Heart left ventricle (tissue), 16 donors: ENCODE results near the gene SMPD1. TPM values are rescaled to one million over a fixed set of nuclear protein-coding genes. Genes with fewer than 3 reads are reported as not detected.

Source experiments
- ATAC-seq, 4 donors: fragments of 200-7000 bp; cut with Tn5 transposase; one replicate each; pipeline ENCODE4 v1.9.1; 2020 to 2022; ENCODE audit warnings: moderate library complexity in 4 of 4, mild to moderate bottlenecking in 3 of 4, moderate number of reproducible peaks in 1 of 4
- DNase-seq, 5 donors: peaks; one replicate each; pipeline ENCODE4 v3.0.0-alpha.2; 2020
- H3K27ac ChIP-seq, 12 donors: fragments of 200-600 bp; sonication (generic) in 4 of 12; one replicate each; pipeline versions ENCODE4 v1.5.0 to v1.8.0; 2016 to 2022; ENCODE audit warnings: mild to moderate bottlenecking in 2 of 12
- H3K27me3 ChIP-seq, 9 donors: fragments of 200-600 bp; sonication (generic) in 2 of 9; one replicate each; pipeline versions ENCODE4 v1.5.1 to v1.8.0; 2016 to 2022; ENCODE audit warnings: mild to moderate bottlenecking in 3 of 9
- H3K36me3 ChIP-seq, 9 donors: fragments of 200-600 bp; sonication (generic) in 2 of 9; one replicate each; pipeline versions ENCODE4 v1.5.0 to v1.8.0; 2018 to 2022; ENCODE audit warnings: mild to moderate bottlenecking in 2 of 9
- H3K4me1 ChIP-seq, 12 donors: fragments of 200-600 bp; sonication (generic) in 4 of 12; one replicate each; pipeline versions ENCODE4 v1.5.0 to v1.8.0; 2016 to 2022; ENCODE audit warnings: mild to moderate bottlenecking in 3 of 12
- H3K4me3 ChIP-seq, 12 donors: fragments of 200-600 bp; sonication (generic) in 4 of 12; one replicate each; pipeline versions ENCODE4 v1.5.0 to v1.8.0; 2017 to 2022; ENCODE audit warnings: mild to moderate bottlenecking in 9 of 12, moderate library complexity in 4 of 12
- H3K9me3 ChIP-seq, 12 donors: fragments of 200-600 bp; sonication (generic) in 4 of 12; one replicate each; pipeline versions ENCODE4 v1.5.0 to v1.8.0; 2016 to 2022; ENCODE audit warnings: mild to moderate bottlenecking in 1 of 12
- POLR2A ChIP-seq, 2 donors: fragments of 450-650 bp; IDR thresholded peaks; one replicate each; pipeline ENCODE4 v1.6.1; 2017; ENCODE audit warnings: antibody characterized with exemption in 2 of 2, mild to moderate bottlenecking in 2 of 2, moderate library complexity in 2 of 2
- WGBS, 4 donors: extraction: QIAGEN DNeasy Blood & Tissue Kit in 2 of 4; methylation state at CpG; one replicate each; pipeline versions ENCODE4 v1.1.5 to v1.1.7; 2013 to 2018; 5-methylcytosine and 5-hydroxymethylcytosine counted together
- intact Hi-C, 10 donors: fragments of 100-400 bp; cut with DNase I; formaldehyde crosslinking; loops; one replicate each; pipeline versions ENCODE4 v1.11.1 to v1.14.2; 2022
- polyA plus RNA-seq, 2 donors: library from polyadenylated mRNA; stranded (reverse); fragments of 200-250 nt; gene quantifications; one replicate each; pipeline ENCODE4 v1.2.3, GENCODE V29; 2013
- total RNA-seq, 9 donors: library from RNA; depleted of rRNA in 2 of 9; stranded (reverse); fragments of >200 nt in 2 of 9; fragmentation: NEBNext Ultra II Directional in 3 of 9; extraction: Animal tissue kit (Norgen Biotek cat#: 25700) in 3 of 9; gene quantifications; one replicate each; pipeline versions ENCODE4 v1.1.0 to v1.2.4, GENCODE V29; 2016 to 2023
- TF ChIP-seq, protein P1 (sequence below), 12 donors: fragments of 200-600 bp; sonication (generic) in 4 of 12; IDR thresholded peaks; one replicate each; pipeline versions ENCODE4 v1.5.0 to v1.8.0; 2018 to 2022; ENCODE audit warnings: antibody characterized with exemption in 12 of 12, mild to moderate bottlenecking in 5 of 12
- donor health status: ischemic (EF 13 %, LVEDD 7.1; RV severe dilation, severe dysfunction).
- donor health status: healthy with polysubstance abuse.
- donor health status: DM: no; HTN: yes; CAD: no.
- donor health status: DM: no; HTN: no; CAD: no.
- donor health status: ischemic (EF 25% LVEDD 6.9; RV normal size, moderate dysfunction).
- donor health status: ischemic (EF 25% LVEDD 5.7; RV mildly dilated, moderate dysfunction).
- donor health status: healthy.
- donor health status: DM: yes; HTN: yes; CAD: no.
- donor health status: ischemic (EF 35%, LVEDD 5.7; RV mildly dilated, moderate dysfunction).
- donor health status: nonischemic (EF 11% LVEDD 7.7; RV severe dilation, severe dysfunction).
- donor health status: DM: yes; HTN: yes; CAD: no.
- donor health status: PGD.
- donor health status: ischemic (EF 29% LVEDD 5.4; RV normal size, mild dysfunction).
- donor health status: nonischemic (EF 23%, LVEDD 6.1; RV moderate dilation, normal function).

SMPD1 gene
- total and polyA plus RNA-seq, 11 donors: 53.8 to 92.3 (median 64.9) TPM

DNA sequence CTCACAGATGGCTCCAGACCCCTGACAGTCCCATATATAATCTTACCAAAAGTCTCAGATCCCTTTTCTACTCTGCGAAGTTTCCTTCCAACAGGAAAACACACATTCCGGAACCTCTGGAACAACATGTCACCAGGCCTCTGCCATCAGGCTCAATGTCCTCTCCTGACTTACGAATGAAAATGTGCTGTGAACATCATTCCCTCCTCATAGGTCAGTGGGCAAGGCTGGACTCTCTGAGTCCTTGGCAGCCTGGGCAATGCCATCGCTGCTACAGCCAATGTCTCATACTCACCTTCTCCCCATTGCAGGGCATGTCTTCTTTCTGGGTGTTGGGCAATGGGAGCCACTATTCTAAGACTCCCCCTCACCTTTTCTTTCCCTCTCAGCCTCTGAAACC lies 52.2 kb downstream of the SMPD1 start:
- Histone ChIP-seq H3K4me1 (peaks cover 0 to 14% (median 0%) of the 10 kb centered on the region in 12 donors), H3K9me3 (no peaks in the 10 kb centered on the region), H3K27ac (no peak overlapping the region), H3K27me3 (no peaks in the 10 kb centered on the region), H3K4me3 (no peak overlapping the region), H3K36me3 (peaks cover 0 to 3% (median 0%) of the 10 kb centered on the region in 9 donors)
- TF ChIP-seq POLR2A (IDR thresholded peaks at IDR 0.05): no peak
- TF ChIP-seq, protein P1, sequence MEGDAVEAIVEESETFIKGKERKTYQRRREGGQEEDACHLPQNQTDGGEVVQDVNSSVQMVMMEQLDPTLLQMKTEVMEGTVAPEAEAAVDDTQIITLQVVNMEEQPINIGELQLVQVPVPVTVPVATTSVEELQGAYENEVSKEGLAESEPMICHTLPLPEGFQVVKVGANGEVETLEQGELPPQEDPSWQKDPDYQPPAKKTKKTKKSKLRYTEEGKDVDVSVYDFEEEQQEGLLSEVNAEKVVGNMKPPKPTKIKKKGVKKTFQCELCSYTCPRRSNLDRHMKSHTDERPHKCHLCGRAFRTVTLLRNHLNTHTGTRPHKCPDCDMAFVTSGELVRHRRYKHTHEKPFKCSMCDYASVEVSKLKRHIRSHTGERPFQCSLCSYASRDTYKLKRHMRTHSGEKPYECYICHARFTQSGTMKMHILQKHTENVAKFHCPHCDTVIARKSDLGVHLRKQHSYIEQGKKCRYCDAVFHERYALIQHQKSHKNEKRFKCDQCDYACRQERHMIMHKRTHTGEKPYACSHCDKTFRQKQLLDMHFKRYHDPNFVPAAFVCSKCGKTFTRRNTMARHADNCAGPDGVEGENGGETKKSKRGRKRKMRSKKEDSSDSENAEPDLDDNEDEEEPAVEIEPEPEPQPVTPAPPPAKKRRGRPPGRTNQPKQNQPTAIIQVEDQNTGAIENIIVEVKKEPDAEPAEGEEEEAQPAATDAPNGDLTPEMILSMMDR (IDR thresholded peaks at IDR 0.05): no peak
- intact Hi-C loops: loop anchor here in 9 of 10 donors (2.0 to 10.0 kb wide), 6 partner anchors 62 to 262 kb away; no protein-coding TSS in a partner anchor
- ATAC-seq (no peak), DNase-seq (no peak)
- 87 to 94% (median 90%) methylated on average over 4 of the region's 4 CpGs for WGBS, 4 donors

DNA sequence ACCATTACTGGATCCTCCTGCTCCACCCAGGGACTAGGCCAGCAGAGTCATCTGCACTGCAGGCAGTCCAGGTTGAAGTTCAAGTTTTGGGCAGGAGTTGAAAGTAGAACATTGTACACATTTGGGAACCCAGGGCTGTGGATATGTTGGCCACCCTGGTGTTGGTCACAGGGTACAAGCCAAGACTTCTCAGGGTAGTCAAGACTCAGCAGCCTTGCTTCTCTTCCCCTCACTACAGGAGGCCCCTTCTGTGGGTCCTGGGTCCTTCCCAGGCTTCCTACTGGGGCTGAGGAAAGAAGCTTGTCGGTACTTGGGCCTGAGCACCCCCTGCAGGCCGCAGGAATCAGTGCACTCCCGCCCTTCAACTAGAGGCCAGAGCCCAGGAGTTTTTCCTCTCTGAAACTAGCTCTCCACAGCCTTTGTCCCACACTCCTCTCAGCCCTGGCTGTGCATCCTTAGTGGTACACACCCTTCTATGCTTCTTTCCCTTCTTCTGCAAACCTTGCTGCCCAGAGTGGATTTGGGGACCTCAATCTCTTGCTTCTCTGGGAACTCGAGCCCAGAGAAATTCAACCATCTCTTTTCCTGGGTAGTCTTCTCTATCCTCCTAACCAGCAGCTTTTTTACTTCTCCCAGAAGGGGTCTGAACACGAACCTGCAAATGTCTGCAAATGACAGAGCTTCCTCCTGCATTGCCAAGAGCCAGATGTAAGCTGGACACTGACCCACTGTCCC lies 53.2 kb downstream of the SMPD1 start:
- intact Hi-C loops: loop anchor here (1.0 to 10.0 kb wide), 8 partner anchors 61 to 261 kb away; no protein-coding TSS in a partner anchor
- H3K9me3 ChIP-seq: no peaks in the 10 kb centered on the region
- peaks cover 0 to 8% (median 3%) of the 10 kb centered on the region in 9 donors for H3K36me3 ChIP-seq
- DNase-seq (peak; percentile 40 to 70 (median 44)), ATAC-seq (peak in 3 of 4 donors; percentile 81 to 87 (median 83))
- peaks cover 0 to 5% (median 0%) of the 10 kb centered on the region in 12 donors for H3K4me1 ChIP-seq
- 32 to 36% (median 34%) methylated on average over 5 of the region's 5 CpGs for WGBS, 4 donors
- H3K4me3 ChIP-seq: no peak overlapping the region
- no peak overlapping the region for H3K27ac ChIP-seq
- H3K27me3 ChIP-seq: no peaks in the 10 kb centered on the region
- TF ChIP-seq POLR2A (IDR thresholded peaks at IDR 0.05): no peak
- TF ChIP-seq, protein P1 (IDR thresholded peaks at IDR 0.05): peak; percentile 66 to 90 (median 80)

Other genes with a start within 250 kb of the SMPD1 start
- not detected for gene OR52B2, start 220.1 kb upstream of the SMPD1 start, total RNA-seq
- not detected for gene OR52B2, start 220.1 kb upstream of the SMPD1 start, polyA plus RNA-seq
- not detected for gene OR52W1, start 191.2 kb upstream of the SMPD1 start, total RNA-seq
- gene OR52W1, start 191.2 kb upstream of the SMPD1 start, polyA plus RNA-seq: not detected
- gene C11orf42, start 184.9 kb upstream of the SMPD1 start, total RNA-seq: not detected
- not detected for gene C11orf42, start 184.9 kb upstream of the SMPD1 start, polyA plus RNA-seq
- 10 to 100 TPM; 13.1 to 30.3 (median 16.3) TPM for gene FHIP1B, start 155.8 kb upstream of the SMPD1 start, total RNA-seq
- gene FHIP1B, start 155.8 kb upstream of the SMPD1 start, polyA plus RNA-seq: 10 to 100 TPM; 13.7 to 25.4 TPM
- gene CNGA4, start 151.4 kb upstream of the SMPD1 start, total RNA-seq: not detected
- gene CNGA4, start 151.4 kb upstream of the SMPD1 start, polyA plus RNA-seq: under 1 TPM; 0.06 to 0.11 TPM
- under 1 TPM in 1 of 9 donors, not detected in 8; 0.14 TPM for gene CCKBR, start 130.6 kb upstream of the SMPD1 start, total RNA-seq
- not detected for gene CCKBR, start 130.6 kb upstream of the SMPD1 start, polyA plus RNA-seq
- 100 to 1,000 TPM in 4 of 9 donors, 10 to 100 TPM in 5; 40.4 to 155 (median 86.7) TPM for gene CAVIN3, start 70.0 kb upstream of the SMPD1 start, total RNA-seq
- 100 to 1,000 TPM in 1 of 2 donors, 10 to 100 TPM in 1; 92.8 to 126 TPM for gene CAVIN3, start 70.0 kb upstream of the SMPD1 start, polyA plus RNA-seq
- 100 to 1,000 TPM in 2 of 9 donors, 10 to 100 TPM in 7; 50.3 to 101 (median 83.5) TPM for gene APBB1, start 28.6 kb downstream of the SMPD1 start, total RNA-seq
- 100 to 1,000 TPM in 1 of 2 donors, 10 to 100 TPM in 1; 69.5 to 103 TPM for gene APBB1, start 28.6 kb downstream of the SMPD1 start, polyA plus RNA-seq
- gene HPX, start 50.5 kb downstream of the SMPD1 start, total RNA-seq: 1 to 10 TPM in 1 of 9 donors, under 1 TPM in 3, not detected in 5; 0.17 to 1.5 (median 0.35) TPM
- under 1 TPM; 0.33 to 0.46 TPM for gene HPX, start 50.5 kb downstream of the SMPD1 start, polyA plus RNA-seq
- 10 to 100 TPM in 6 of 9 donors, 1 to 10 TPM in 3; 7.7 to 18.8 (median 10.4) TPM for gene TRIM3, start 83.5 kb downstream of the SMPD1 start, total RNA-seq
- gene TRIM3, start 83.5 kb downstream of the SMPD1 start, polyA plus RNA-seq: 10 to 100 TPM in 1 of 2 donors, 1 to 10 TPM in 1; 9.8 to 14.7 TPM
- 10 to 100 TPM; 10.7 to 24.9 (median 18.9) TPM for gene ARFIP2, start 90.9 kb downstream of the SMPD1 start, total RNA-seq
- gene ARFIP2, start 90.9 kb downstream of the SMPD1 start, polyA plus RNA-seq: 10 to 100 TPM; 14.0 to 36.7 TPM
- 10 to 100 TPM; 13.2 to 26.9 (median 16.1) TPM for gene TIMM10B, start 91.0 kb downstream of the SMPD1 start, total RNA-seq
- 10 to 100 TPM in 1 of 2 donors, 1 to 10 TPM in 1; 9.5 to 24.1 TPM for gene TIMM10B, start 91.0 kb downstream of the SMPD1 start, polyA plus RNA-seq
- 1 to 10 TPM; 3.9 to 9.4 (median 5.4) TPM for gene DNHD1, start 106.8 kb downstream of the SMPD1 start, total RNA-seq
- 1 to 10 TPM; 2.2 to 6.0 TPM for gene DNHD1, start 106.8 kb downstream of the SMPD1 start, polyA plus RNA-seq
- gene RRP8, start 213.1 kb downstream of the SMPD1 start, total RNA-seq: 10 to 100 TPM; 11.2 to 23.5 (median 18.0) TPM
- 10 to 100 TPM; 16.6 to 17.4 TPM for gene RRP8, start 213.1 kb downstream of the SMPD1 start, polyA plus RNA-seq
- 100 to 1,000 TPM; 177 to 259 (median 222) TPM for gene ILK, start 213.3 kb downstream of the SMPD1 start, total RNA-seq
- gene ILK, start 213.3 kb downstream of the SMPD1 start, polyA plus RNA-seq: 100 to 1,000 TPM; 220 to 288 TPM
- gene TAF10, start 221.7 kb downstream of the SMPD1 start, total RNA-seq: 100 to 1,000 TPM in 4 of 9 donors, 10 to 100 TPM in 5; 42.3 to 153 (median 99.0) TPM
- 100 to 1,000 TPM in 1 of 2 donors, 10 to 100 TPM in 1; 50.8 to 155 TPM for gene TAF10, start 221.7 kb downstream of the SMPD1 start, polyA plus RNA-seq
- 100 to 1,000 TPM in 2 of 9 donors, 10 to 100 TPM in 7; 48.7 to 169 (median 81.2) TPM for gene TPP1, start 228.9 kb downstream of the SMPD1 start, total RNA-seq
- 10 to 100 TPM; 38.5 to 39.5 TPM for gene TPP1, start 228.9 kb downstream of the SMPD1 start, polyA plus RNA-seq